OCI-LY7 (cell line): Measurements from ENCODE around the gene PCBP3.

ENCODE experiments used
- EZH2phosphoT487 ChIP-seq: fragments of 200-600 bp; sonication (generic); IDR thresholded peaks from 2 replicates; pipeline ENCODE4 v1.6.1; 2018; ENCODE audit warnings: low read depth, borderline replicate concordance, mild to moderate bottlenecking, mixed run types, antibody characterized with exemption, low read length, moderate library complexity, mixed read lengths
- TF ChIP-seq, protein P1 (sequence below): fragments of 200-600 bp; sonication (generic); conservative IDR thresholded peaks from 2 replicates; pipeline ENCODE4 v1.5.1; 2014; ENCODE audit warnings: mild to moderate bottlenecking, antibody characterized with exemption, low read length, moderate library complexity, mixed read lengths

DNA sequence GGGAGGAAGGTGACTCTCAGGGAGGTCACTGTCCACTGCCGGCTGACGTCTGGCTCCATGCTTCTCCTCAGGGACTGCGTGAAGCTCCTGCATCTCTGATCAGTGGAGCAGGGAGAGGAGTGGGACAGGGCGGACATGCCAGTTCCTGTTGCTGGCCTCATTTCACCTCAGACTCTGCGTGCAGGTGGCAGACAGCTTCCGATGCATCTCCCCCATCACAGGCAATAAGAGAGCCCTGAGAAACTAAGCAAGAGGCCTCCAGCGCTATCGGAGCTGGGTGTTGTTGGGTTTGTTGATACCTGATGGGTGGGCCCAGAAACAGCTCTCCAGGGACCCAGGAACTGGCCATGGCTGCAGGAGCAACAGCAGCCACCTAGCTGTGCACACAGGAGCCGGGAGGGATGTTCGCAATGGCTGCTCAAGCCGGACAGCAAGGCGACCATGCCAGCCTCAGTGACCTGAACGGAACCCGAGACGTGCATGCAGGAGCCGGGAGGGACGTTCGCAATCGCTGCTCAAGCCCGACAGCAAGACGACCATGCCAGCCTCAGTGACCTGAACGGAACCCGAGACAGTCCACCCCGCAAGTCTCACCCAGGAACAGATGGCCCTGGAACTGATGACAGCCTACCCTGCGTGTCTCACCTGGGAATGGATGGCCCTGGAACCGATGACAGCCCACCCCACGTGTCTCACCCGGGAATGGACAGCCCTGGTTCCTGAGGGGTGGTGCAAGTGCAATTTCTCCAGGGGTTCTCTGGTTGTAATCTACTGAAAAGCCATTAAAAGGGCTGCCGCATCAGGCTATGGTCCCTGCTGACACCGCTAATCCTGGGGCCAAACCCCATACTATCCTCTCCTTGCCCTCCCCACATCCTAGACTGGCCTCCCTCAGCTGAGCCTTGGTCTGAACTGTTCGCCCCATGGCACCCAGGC is 14.2 kb upstream of the PCBP3 start:
- TF ChIP-seq, protein P1, sequence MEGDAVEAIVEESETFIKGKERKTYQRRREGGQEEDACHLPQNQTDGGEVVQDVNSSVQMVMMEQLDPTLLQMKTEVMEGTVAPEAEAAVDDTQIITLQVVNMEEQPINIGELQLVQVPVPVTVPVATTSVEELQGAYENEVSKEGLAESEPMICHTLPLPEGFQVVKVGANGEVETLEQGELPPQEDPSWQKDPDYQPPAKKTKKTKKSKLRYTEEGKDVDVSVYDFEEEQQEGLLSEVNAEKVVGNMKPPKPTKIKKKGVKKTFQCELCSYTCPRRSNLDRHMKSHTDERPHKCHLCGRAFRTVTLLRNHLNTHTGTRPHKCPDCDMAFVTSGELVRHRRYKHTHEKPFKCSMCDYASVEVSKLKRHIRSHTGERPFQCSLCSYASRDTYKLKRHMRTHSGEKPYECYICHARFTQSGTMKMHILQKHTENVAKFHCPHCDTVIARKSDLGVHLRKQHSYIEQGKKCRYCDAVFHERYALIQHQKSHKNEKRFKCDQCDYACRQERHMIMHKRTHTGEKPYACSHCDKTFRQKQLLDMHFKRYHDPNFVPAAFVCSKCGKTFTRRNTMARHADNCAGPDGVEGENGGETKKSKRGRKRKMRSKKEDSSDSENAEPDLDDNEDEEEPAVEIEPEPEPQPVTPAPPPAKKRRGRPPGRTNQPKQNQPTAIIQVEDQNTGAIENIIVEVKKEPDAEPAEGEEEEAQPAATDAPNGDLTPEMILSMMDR: no peak
- no peak for TF ChIP-seq EZH2phosphoT487
